WTC11 (cell line): ENCODE measurements around the gene TCN1. TPM values are rescaled to one million over a fixed set of nuclear protein-coding genes. Genes with fewer than 3 reads are reported as not detected.

Source experiments
- ATAC-seq: fragments of 200-7000 bp; cut with Tn5 transposase; 2 replicates; pipeline ENCODE4 v1.10.0; 2021; ENCODE audit warnings: mild to moderate bottlenecking, moderate library complexity
- CTCF ChIA-PET: fragments of 300-600 bp; sonication (Branson Sonifier 250); formaldehyde crosslinking; loops from one replicate; lab custom pipeline; 2021; ENCODE audit warnings: antibody characterized with exemption; lab: Charles Lee
- POLR2A ChIA-PET: fragments of 350-600 bp; sonication (Branson Sonifier 250); formaldehyde crosslinking; loops from one replicate; lab custom pipeline; 2021; ENCODE audit warnings: antibody characterized with exemption; lab: Charles Lee
- DNase-seq: peaks from one replicate; pipeline ENCODE4 v3.0.0; 2021; ENCODE audit warnings: low spot score
- H3K27ac Mint-ChIP-seq: 2 replicates; pipeline ENCODE4 v1.8.0; 2021; ENCODE audit warnings: mixed read lengths
- H3K27me3 Mint-ChIP-seq: 2 replicates; pipeline ENCODE4 v1.8.0; 2021; ENCODE audit warnings: low read depth, mild to moderate bottlenecking, moderate library complexity, mixed read lengths
- H3K36me3 Mint-ChIP-seq: 2 replicates; pipeline ENCODE4 v1.8.0; 2021; ENCODE audit warnings: mixed read lengths
- H3K4me1 Mint-ChIP-seq: 2 replicates; pipeline ENCODE4 v1.8.0; 2022; ENCODE audit warnings: mixed read lengths
- H3K4me3 Mint-ChIP-seq: 2 replicates; pipeline ENCODE4 v1.8.0; 2021; ENCODE audit warnings: mild to moderate bottlenecking, moderate library complexity, mixed read lengths
- H3K9me3 Mint-ChIP-seq: 2 replicates; pipeline ENCODE4 v1.8.0; 2021; ENCODE audit warnings: mixed read lengths
- ATF2 ChIP-seq: sonication (generic); formaldehyde crosslinking; IDR thresholded peaks from 2 replicates; pipeline ENCODE4 v1.8.1; 2022; ENCODE audit warnings: low read depth, missing genetic modification reagents, borderline replicate concordance
- CTCF ChIP-seq: fragments of 200-600 bp; IDR thresholded peaks from 2 replicates; pipeline ENCODE4 v1.8.0; 2022; ENCODE audit warnings: antibody characterized with exemption
- ERG ChIP-seq: fragments of 250-450 bp; sonication (Bioruptor Pico); IDR thresholded peaks from 2 replicates; pipeline ENCODE4 v1.8.0; 2021; ENCODE audit warnings: mild to moderate bottlenecking
- ETV6 ChIP-seq: sonication (generic); formaldehyde crosslinking; IDR thresholded peaks from 2 replicates; pipeline ENCODE4 v1.8.1; 2022; ENCODE audit warnings: mild to moderate bottlenecking, missing genetic modification reagents
- FOXP4 ChIP-seq: sonication (generic); formaldehyde crosslinking; IDR thresholded peaks from 2 replicates; pipeline ENCODE4 v1.8.0; 2022; ENCODE audit warnings: mild to moderate bottlenecking, missing genetic modification reagents
- JUN ChIP-seq: sonication (generic); formaldehyde crosslinking; IDR thresholded peaks from 2 replicates; pipeline ENCODE4 v1.8.0; 2023; ENCODE audit warnings: mild to moderate bottlenecking, missing genetic modification reagents
- KAT7 ChIP-seq: sonication (generic); formaldehyde crosslinking; IDR thresholded peaks from 2 replicates; pipeline ENCODE4 v1.8.1; 2023; ENCODE audit warnings: missing genetic modification reagents, mild to moderate bottlenecking, borderline replicate concordance
- MLX ChIP-seq: sonication (generic); formaldehyde crosslinking; IDR thresholded peaks from 2 replicates; pipeline ENCODE4 v1.8.1; 2023; ENCODE audit warnings: mild to moderate bottlenecking, missing genetic modification reagents, moderate library complexity
- MYBL2 ChIP-seq: sonication (generic); formaldehyde crosslinking; IDR thresholded peaks from 2 replicates; pipeline ENCODE4 v1.8.1; 2023; ENCODE audit warnings: mild to moderate bottlenecking, moderate library complexity, missing genetic modification reagents
- NFATC4 ChIP-seq: fragments of 250-450 bp; sonication (Bioruptor Pico); IDR thresholded peaks from 2 replicates; pipeline ENCODE4 v1.9.0; 2021; ENCODE audit warnings: mild to moderate bottlenecking
- NR1H2 ChIP-seq: sonication (generic); formaldehyde crosslinking; IDR thresholded peaks from 2 replicates; pipeline ENCODE4 v1.9.0; 2021; ENCODE audit warnings: mild to moderate bottlenecking, moderate library complexity, missing genetic modification reagents
- PRRX2 ChIP-seq: fragments of 250-450 bp; sonication (Bioruptor Pico); IDR thresholded peaks from 2 replicates; pipeline ENCODE4 v1.8.0; 2021; ENCODE audit warnings: mild to moderate bottlenecking
- SMAD3 ChIP-seq: sonication (generic); formaldehyde crosslinking; IDR thresholded peaks from 2 replicates; pipeline ENCODE4 v1.8.0; 2022; ENCODE audit warnings: missing genetic modification reagents, mild to moderate bottlenecking, borderline replicate concordance
- TCF7 ChIP-seq: sonication (generic); formaldehyde crosslinking; IDR thresholded peaks from 2 replicates; pipeline ENCODE4 v1.8.0; 2022; ENCODE audit warnings: mild to moderate bottlenecking, low read depth, missing genetic modification reagents, moderate library complexity
- TEAD1 ChIP-seq: sonication (generic); formaldehyde crosslinking; IDR thresholded peaks from 2 replicates; pipeline ENCODE4 v1.8.0; 2022; ENCODE audit warnings: mild to moderate bottlenecking, missing genetic modification reagents
- TP53 ChIP-seq: sonication (generic); formaldehyde crosslinking; IDR thresholded peaks from 2 replicates; pipeline ENCODE4 v1.8.1; 2023; ENCODE audit warnings: mild to moderate bottlenecking, missing genetic modification reagents
- USF1 ChIP-seq: sonication (generic); formaldehyde crosslinking; IDR thresholded peaks from 2 replicates; pipeline ENCODE4 v1.8.0; 2022; ENCODE audit warnings: mild to moderate bottlenecking, missing genetic modification reagents
- ZMAT4 ChIP-seq: fragments of 250-450 bp; sonication (Bioruptor Pico); IDR thresholded peaks from 2 replicates; pipeline ENCODE4 v1.9.0; 2021; ENCODE audit warnings: mild to moderate bottlenecking
- ZNF232 ChIP-seq: sonication (generic); formaldehyde crosslinking; IDR thresholded peaks from 2 replicates; pipeline ENCODE4 v1.8.0; 2022; ENCODE audit warnings: mild to moderate bottlenecking, missing genetic modification reagents
- ZNF281 ChIP-seq: sonication (generic); formaldehyde crosslinking; IDR thresholded peaks from 2 replicates; pipeline ENCODE4 v1.8.0; 2023; ENCODE audit warnings: mild to moderate bottlenecking, missing genetic modification reagents
- ZNF512 ChIP-seq: sonication (generic); formaldehyde crosslinking; IDR thresholded peaks from 2 replicates; pipeline ENCODE4 v1.8.1; 2022; ENCODE audit warnings: missing genetic modification reagents, borderline replicate concordance
- ZSCAN18 ChIP-seq: fragments of 250-450 bp; sonication (Bioruptor Pico); IDR thresholded peaks from 2 replicates; pipeline ENCODE4 v2.1.2; 2022; ENCODE audit warnings: mild to moderate bottlenecking, moderate library complexity
- total RNA-seq: library from RNA; stranded (reverse); gene quantifications from 3 replicates; pipeline ENCODE4 v1.2.3, GENCODE V29; 2021

Gene TCN1
- total RNA-seq, 1 experiment from 2014 or later = not detected

- no peak for TF ChIP-seq ATF2 (CRISPR knock-in tag)
- no peak for TF ChIP-seq TCF7 (CRISPR knock-in tag)
- TF ChIP-seq NR1H2 = no peak
Observed at GRCh38 chr11:59877325-59877724, 11.0 kb upstream of the TCN1 start (continued).

- ChIA-PET POLR2A (no interaction called here), CTCF (no interaction called here)
- H3K36me3 Mint-ChIP-seq = no peaks in the 10 kb centered on the region; the same call in 1 of the 2 replicates
- no peaks in the 10 kb centered on the region for H3K27me3 Mint-ChIP-seq
- H3K27ac Mint-ChIP-seq = no peak overlapping the region
- ATAC-seq (no peak), DNase-seq (no peak)
- H3K4me1 Mint-ChIP-seq = peaks cover 31% of the 10 kb centered on the region
- TF ChIP-seq MYBL2 (CRISPR knock-in tag) = no peak
- TF ChIP-seq USF1 = no peak
- no peak for TF ChIP-seq KAT7 (CRISPR knock-in tag)
- TF ChIP-seq ETV6 (CRISPR knock-in tag) = no peak
- no peak for TF ChIP-seq FOXP4 (CRISPR knock-in tag)
- TF ChIP-seq PRRX2 (CRISPR knock-in tag) = no peak
- TF ChIP-seq TP53 = no peak
- no peak for TF ChIP-seq JUN (CRISPR knock-in tag)
- no peak for TF ChIP-seq ZMAT4 (CRISPR knock-in tag)
- no peak for TF ChIP-seq ERG (CRISPR knock-in tag)
- no peak for TF ChIP-seq CTCF
- TF ChIP-seq ZNF281 (CRISPR knock-in tag) = no peak
- no peak for TF ChIP-seq NFATC4 (CRISPR knock-in tag)
- no peak for TF ChIP-seq ZNF512 (CRISPR knock-in tag)
- TF ChIP-seq TEAD1 = no peak
- TF ChIP-seq ZSCAN18 (CRISPR knock-in tag) = no peak
- TF ChIP-seq ZNF232 = no peak
- TF ChIP-seq MLX = no peak
- no peak for TF ChIP-seq SMAD3 (CRISPR knock-in tag)
- peaks cover 8% of the 10 kb centered on the region for H3K9me3 Mint-ChIP-seq
- H3K4me3 Mint-ChIP-seq = no peak overlapping the region
Observed at GRCh38 chr11:59875856-59876519, 9.7 kb upstream of the TCN1 start.
